SH-SY5Y (cell line): ENCODE data around the gene KCNC3.

ENCODE experiments used
- GATA2 ChIP-seq: IDR thresholded peaks from 2 replicates; pipeline ENCODE4 v1.6.1; 2011; ENCODE audit warnings: mild to moderate bottlenecking, low read depth, low read length
- GATA3 ChIP-seq: IDR thresholded peaks from 2 replicates; pipeline ENCODE4 v1.6.1; 2011; ENCODE audit warnings: low read depth, mild to moderate bottlenecking, low read length, moderate library complexity

KCNC3 gene

DNA sequence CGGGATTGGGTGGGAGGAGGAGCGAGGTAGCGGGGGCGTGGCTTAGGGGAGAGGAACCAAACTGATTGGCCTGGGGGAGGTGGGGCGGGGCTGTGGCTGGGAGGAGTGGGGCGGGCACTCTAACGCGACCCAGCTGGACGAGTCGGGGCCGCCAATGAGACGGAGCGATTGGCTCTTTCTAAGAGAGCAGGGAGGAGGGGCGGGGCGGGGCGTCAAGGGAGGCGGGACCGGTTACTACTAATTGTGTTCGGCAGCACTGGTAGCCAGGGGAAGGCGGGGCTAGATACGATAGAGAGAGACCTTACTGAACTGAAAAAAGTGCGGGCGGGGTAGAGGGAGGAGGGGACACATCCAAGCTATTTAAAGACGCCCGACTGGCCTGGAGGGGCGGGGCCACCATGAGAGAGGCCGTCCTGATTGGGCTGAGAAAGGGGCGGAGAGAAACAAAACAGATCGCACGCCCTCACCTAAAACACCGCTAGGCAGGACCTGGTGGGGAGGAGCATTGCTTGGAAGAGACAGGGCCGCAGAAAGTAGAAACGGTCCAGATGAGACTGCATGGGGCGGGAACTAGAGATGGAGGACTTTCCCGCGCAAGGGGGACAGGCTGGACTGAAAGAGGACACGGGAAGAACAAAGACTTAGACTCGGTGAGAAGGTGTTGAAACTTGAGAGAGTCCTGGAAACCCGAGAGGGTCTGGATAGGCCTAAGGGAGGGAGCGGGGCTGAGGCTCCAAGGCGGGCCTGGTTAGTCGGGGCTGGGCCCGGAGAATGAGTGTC lies at the start of gene KCNC3:
KCNC3 (minus strand) TSS at position 232 of the 780 bp plus-strand sequence. CDS start 295 bp downstream, outside the sequence.
- TF ChIP-seq GATA2 (no peak), GATA3 (no peak)

DNA sequence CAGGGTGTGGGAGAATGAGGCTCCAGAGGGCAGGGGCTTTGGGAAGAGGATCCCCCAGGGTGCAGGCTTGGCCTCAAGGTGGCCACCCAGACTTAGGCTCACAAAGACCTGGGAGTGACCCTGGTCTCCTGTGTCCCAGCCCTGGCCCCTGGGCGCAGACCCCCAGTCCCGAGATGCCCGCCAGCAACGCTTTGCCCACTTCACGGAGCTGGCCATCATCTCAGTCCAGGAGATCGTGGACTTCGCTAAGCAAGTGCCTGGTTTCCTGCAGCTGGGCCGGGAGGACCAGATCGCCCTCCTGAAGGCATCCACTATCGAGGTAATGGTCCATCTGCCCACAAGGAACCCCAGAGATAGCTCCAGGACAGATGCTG lies 49.7 kb upstream of the KCNC3 start:
- no peak for TF ChIP-seq GATA2
- TF ChIP-seq GATA3: no peak

DNA sequence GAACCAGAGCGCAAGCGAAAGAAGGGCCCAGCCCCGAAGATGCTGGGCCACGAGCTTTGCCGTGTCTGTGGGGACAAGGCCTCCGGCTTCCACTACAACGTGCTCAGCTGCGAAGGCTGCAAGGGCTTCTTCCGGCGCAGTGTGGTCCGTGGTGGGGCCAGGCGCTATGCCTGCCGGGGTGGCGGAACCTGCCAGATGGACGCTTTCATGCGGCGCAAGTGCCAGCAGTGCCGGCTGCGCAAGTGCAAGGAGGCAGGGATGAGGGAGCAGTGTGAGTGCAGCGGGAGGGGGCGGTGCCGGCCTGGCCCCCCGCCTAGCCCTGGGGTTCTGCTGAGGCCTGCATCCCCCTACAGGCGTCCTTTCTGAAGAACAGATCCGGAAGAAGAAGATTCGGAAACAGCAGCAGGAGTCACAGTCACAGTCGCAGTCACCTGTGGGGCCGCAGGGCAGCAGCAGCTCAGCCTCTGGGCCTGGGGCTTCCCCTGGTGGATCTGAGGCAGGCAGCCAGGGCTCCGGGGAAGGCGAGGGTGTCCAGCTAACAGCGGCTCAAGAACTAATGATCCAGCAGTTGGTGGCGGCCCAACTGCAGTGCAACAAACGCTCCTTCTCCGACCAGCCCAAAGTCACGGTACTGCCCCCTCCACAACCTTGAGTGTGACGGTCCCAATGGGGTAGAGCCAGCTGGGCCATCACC lies 49.1 kb upstream of the KCNC3 start:
- TF ChIP-seq GATA3 (no peak), GATA2 (no peak)

DNA sequence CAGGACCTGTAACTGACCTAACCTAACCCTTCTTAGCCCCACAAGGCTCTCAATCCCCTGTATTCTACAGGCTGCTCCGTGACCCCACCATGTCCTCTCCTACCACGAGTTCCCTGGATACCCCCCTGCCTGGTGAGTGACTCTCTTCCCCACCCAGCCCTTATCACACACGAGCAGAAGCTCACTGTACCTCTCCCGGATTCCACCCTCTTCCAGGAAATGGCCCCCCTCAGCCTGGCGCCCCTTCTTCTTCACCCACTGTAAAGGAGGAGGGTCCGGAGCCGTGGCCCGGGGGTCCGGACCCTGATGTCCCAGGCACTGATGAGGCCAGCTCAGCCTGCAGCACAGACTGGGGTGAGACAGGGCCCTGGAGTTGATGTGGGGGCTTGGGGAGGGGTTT lies 48.3 kb upstream of the KCNC3 start:
- no peak for TF ChIP-seq GATA2

GRCh38 chr19:50377051-50377461 lies 47.9 kb upstream of the KCNC3 start:
- TF ChIP-seq GATA3 (no peak), GATA2 (no peak)

GRCh38 chr19:50376166-50377050 lies 47.2 kb upstream of the KCNC3 start, which contains the start of gene NR1H2:
Gene NR1H2, plus strand, starts transcription at chr19:50376457. Its CDS starts 1,149 bp downstream, at chr19:50377606.
- TF ChIP-seq GATA2 (no peak), GATA3 (no peak)

- no peak for TF ChIP-seq GATA2
- TF ChIP-seq GATA3: no peak
Measured at GRCh38 chr19:50371914-50372475, 42.8 kb upstream of the KCNC3 start.

- TF ChIP-seq GATA3: no peak
- no peak for TF ChIP-seq GATA2
Measured at GRCh38 chr19:50368649-50369570, 39.7 kb upstream of the KCNC3 start.

DNA sequence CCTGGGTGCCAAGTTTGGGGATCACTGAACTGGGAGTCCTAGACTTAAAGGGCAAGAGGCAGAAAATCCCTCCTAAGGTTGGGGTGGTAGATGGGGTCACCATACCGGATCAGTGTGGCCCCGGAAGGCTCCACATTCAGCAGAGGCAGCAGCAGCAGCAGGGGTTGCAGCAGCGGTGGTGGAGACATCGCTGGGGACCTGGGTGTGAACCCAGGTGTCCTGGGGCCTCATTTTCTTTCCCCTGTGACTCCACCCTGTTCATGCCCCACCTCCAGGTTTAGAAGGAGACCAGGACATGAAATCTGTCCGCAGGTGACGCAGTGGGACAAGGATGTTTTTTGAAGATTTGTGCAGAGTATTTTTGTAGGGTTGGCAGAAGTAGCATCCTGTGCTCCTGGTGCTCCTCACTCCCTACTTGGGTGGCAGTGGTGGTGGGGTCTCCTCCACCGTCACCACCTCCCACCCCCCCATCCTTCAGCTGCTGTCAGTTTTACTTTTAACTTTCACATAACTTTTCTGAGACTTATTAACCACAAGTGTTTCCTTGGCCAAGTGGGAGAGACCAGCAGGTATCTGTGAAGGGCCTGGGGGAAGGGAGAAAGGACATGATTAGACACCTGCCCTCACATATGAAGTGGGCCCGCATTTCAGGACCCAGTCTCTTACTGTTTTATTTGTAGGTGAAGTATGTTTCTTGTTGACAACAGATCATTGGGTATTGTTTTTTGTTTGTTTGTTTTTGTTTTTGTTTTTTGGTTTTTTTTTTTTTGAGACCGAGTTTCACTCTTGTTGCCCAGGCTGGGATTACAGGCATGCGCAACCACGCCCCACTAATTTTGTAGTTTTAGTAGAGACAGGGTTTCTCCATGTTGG lies 36.5 kb upstream of the KCNC3 start, which contains the start of gene NAPSA:
NAPSA (minus strand) TSS at position 206 of the 873 bp plus-strand sequence; CDS start at position 188, 18 bp downstream.
- TF ChIP-seq GATA3: no peak

- no peak for TF ChIP-seq GATA3
- TF ChIP-seq GATA2: no peak
Measured at GRCh38 chr19:50362656-50363424, 33.7 kb upstream of the KCNC3 start.

GRCh38 chr19:50362030-50362412 lies 32.8 kb upstream of the KCNC3 start:
- TF ChIP-seq GATA3 (no peak), GATA2 (no peak)
